HG03378 (cell line): ENCODE data around the gene SYT14.
"Not testable (repeated sequence)": the region's sequence is repeated elsewhere in the genome, so short reads cannot be mapped to it uniquely, and the experiment has no call there.

Experiments used
- ATAC-seq: cut with Tn5 transposase; IDR thresholded peaks from one replicate; pipeline ENCODE4 v1.9.1; 2021; ENCODE audit warnings: mild to moderate bottlenecking, moderate library complexity; ENCODE audit not compliant: unreplicated experiment

Gene SYT14

GRCh38 chr1:210196266-210196665 is 258.2 kb downstream of the SYT14 start:
- ATAC-seq: not testable (repeated sequence)

GRCh38 chr1:210198840-210199239 is 260.8 kb downstream of the SYT14 start:
- no peak for ATAC-seq

- ATAC-seq: no peak
These were observed 262.2 kb downstream of the SYT14 start for GRCh38 chr1:210200124-210200736.

GRCh38 chr1:210201681-210202080 is 263.7 kb downstream of the SYT14 start:
- no peak for ATAC-seq

- ATAC-seq: no peak
These were observed 269.8 kb downstream of the SYT14 start for GRCh38 chr1:210207597-210208450.

- ATAC-seq: no peak
These were observed 275.3 kb downstream of the SYT14 start for GRCh38 chr1:210213335-210213734.

GRCh38 chr1:210214573-210215409 is 276.8 kb downstream of the SYT14 start:
- no peak for ATAC-seq

- ATAC-seq: no peak
These were observed 279.5 kb downstream of the SYT14 start for GRCh38 chr1:210217482-210217881.

GRCh38 chr1:210218047-210218446 is 280.0 kb downstream of the SYT14 start:
- ATAC-seq: no peak
